ENCODE data around the gene ATP2A2.
"Not testable (repeated sequence)": the region's sequence is repeated elsewhere in the genome, so short reads cannot be mapped to it uniquely, and the experiment has no call there.

The ATP2A2 gene

DNA sequence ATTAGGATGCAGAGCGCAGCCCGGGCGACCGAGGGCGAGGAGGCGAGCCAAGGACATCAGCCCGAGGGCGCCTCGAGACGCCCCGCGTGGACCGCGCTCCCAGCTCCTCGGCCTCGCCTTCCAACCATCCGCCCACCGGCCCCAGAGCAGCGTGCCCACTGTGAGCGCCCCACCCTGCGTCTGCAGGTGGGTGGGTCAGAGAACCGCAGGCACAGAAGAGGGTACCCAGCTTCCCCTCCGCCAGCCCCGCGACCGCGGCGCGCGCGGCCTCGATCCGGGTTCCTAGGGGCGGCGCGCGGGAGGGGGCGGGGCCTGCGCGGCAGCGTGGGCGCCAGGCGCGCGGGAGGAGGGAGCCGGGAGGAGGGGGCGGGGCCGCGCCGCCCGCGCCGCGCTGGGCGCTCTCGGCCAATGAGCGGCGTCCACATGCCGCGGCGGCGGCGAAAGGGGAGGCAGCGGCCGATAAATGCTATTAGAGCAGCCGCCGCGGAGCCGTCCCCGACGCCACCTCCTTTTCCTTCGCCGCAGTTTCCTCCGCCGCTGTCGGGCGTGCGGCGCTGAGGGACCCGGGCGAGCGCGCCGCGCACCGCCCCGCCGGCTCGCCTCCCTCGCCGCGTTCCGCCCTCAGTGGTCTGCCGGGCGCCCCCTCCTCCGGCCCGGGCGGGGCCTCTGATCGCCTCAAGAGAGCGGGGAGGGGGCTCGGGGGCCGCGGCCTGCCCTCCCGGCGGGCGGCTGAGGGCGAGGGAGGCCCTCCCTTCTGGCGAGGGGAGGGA lies at the start of gene ATP2A2:
Gene ATP2A2 (plus strand): TSS at position 469 of the 770 bp plus-strand sequence. CDS start 543 bp downstream, outside the sequence.
- peak; percentile 79 for DNase-seq (ENCODE audit: low spot score)

DNA sequence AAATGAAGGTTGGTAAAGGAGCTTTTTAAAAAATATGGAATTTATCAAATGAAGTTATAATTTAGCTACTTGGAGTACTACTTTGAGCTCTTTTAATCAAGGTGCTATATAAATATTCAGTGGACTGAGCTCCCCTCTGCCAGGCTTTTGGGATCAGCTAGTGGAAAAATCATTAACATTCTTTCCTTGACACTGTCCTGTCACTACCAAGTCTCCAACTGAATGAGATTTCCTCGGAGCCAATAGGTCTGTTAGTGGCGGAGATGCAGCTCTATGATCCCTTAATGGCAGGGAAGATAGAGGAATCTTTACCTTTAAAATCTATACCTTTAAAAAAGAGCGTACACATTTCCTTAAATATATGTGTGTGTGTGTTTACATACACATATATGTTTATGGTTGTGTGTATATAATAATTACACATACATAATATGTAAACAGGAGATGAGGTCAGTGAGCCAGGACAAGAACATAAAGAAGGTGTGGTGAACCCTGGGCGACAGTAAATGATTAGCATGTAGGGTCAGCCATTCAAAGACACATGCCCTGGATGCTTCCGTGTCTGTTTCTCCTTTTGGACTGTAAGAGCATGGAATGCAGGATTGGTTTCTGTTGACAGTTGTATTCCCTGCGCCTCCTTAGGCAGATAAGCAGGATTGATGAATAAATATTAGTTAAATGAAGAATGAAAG lies 47.7 kb upstream of the ATP2A2 start:
- no peak for DNase-seq (ENCODE audit: low spot score)

DNA sequence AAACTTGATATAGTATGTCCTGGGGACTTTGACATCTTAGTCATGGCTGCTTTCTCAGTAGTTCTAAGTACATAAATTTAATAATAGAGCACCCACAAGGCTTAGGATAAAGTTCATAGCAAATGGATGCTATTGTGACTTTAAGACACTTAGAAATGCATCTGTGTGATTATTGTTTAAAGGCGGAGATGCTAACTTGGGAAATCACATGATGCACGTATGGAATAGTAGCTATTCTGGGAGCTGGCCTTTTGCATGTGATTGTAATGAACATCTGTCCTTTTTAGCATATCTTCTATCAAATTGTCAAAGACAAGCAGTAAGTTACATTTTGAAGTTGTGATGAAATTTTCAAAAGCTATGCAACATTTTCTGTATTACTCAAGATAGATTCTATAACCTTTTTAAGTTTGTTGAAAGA lies 46.7 kb upstream of the ATP2A2 start:
- no peak for DNase-seq (ENCODE audit: low spot score)

DNA sequence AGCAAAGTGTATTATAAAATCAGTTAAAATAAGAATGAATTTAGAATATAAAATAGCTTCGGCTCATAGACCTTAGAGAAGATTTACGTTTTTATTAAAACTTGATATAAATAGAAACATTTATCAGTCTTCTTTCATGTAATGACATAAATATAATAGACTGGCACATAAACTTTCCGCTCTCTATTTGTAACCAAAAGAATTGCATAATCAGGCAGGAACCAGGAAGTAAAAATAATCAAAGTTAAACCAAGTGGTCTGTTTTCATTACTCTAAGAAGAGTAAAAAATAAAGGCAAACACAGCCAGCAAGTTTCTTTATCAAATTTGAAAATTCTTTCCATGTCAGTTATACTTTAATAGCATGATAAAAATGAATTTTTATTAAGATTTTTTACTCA lies 46.3 kb upstream of the ATP2A2 start:
- no peak for DNase-seq (ENCODE audit: low spot score)

DNA sequence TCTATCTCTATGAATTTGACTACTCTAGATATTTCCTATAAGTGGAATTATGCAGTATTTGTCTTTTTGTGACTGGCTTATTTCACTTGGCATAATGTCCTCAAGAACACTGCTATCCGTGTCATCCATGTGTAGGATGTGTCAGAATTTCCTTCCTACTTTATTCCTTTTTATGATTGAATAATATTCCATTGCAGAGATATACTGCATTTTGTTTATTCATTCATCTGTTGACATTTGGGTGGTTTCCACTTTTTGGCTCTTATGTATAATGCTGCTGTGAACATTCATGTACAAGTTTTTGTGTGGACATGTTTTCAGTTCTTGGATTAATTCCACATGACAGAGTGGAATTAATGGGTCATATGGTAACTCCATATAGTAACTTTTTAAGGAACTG lies 45.7 kb upstream of the ATP2A2 start:
- DNase-seq (ENCODE audit: low spot score): no peak

DNA sequence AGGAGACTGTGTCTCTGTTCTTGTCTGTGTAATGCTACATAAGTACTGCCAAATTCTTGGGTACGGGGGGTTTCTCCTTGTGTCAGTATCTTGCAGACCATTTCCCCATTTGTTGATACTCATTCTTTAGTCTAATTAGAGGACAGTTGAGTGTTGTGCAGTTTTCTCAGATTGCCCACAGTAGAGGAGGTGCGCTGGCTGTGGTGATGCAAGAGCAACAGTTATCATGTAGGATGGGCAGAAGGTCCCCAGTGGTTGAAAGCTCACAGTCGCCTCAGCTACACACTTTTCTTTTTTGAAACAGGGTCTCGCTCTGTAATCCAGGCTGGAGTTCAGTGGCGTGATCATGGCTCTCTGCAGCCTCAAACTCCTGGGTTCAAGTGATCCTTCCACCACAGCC lies 37.8 kb upstream of the ATP2A2 start:
- DNase-seq (ENCODE audit: low spot score): no peak

DNA sequence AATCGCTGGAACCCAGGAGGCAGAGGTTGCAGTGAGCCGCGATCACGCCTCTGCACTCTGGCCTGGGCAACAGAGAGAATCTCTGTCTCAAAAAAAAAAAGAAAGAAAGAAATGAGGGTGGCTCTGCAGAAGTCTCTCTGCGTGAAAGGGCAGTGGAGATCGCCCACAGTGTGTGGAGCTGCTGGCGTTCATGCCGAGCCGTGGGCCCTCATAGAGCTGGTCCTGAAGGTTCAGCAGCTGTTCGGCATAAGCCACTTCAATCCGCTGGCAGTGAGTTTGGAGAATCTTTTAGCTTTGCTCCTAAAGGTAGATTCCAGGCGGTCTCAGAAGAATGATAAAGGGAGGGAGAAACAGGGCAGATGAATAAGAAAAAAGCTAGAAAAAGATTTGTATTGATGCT lies 36.7 kb upstream of the ATP2A2 start:
- no peak for DNase-seq (ENCODE audit: low spot score)

DNA sequence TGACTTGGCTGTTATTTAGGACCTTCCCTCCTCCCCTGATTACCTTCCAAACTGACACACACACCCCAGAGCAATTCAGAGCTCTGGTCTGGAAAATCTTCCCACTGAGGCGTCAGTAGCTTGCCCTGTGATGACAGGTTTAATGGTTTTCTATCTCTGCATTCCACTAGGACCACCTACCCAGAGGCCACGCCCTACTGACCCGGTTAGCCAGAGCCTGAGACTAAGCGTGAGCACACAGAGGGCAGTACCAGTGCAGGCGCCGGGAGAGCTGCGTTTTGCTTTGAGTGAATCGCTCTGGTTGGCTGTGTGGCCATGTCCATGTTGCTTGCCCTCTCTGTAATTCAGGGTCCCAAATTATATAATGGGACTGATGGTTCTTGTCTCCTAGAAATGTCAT lies 36.2 kb upstream of the ATP2A2 start:
- DNase-seq (ENCODE audit: low spot score): no peak

DNA sequence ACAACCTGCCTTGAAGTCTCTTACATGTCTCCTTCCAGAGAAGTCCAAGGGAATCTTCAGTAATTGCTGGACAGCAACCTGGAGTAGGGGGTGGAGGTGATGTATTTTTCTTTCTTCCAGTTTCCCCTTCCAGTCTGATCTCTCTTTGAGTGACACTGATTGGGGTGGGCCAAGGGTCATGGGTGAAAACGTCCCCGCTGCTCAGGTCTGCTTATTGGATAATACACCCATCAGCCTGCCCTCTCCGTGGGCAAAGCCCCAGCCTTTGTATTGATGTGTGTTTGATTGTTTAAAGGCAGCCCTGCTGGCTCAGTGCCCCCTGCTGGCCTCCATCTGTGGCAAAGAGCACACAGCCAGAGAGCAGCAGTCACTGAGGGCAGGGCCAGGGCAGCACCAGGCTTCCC lies 35.7 kb upstream of the ATP2A2 start:
- DNase-seq (ENCODE audit: low spot score): no peak

DNA sequence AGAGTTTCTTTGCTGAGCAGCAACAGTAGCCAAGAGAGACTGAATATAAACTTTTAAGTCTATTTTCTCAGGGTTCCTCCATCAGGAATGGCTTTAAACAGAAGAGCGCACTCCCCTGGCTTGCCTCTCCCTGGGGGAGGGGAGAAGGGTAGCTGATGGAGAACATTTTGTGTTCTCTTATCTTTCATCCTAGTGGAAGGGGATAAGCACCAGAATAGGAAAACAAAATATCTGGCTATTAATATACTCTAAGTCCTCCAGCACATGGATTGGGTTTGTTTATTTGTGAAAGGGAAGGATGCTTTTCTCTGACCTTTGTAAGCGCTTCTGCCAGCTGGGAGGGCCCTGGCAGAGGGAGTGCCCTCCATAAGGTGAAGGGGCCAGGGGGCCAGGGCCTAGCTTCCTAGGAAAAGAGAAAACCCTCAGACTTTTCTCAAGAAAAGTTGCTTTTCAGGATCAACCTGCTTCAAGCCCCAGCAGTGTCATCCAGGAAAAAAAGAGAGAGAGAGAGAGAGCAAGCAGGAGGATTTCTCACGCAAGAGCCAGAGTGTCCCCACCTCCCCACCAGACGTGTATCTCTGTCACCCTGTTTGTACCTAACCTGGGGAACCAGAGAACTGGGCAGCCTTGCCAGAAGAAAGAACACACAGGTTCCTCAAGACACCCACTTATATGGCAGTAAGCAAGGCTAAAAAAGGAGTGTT lies 34.3 kb upstream of the ATP2A2 start:
- DNase-seq (ENCODE audit: low spot score): no peak

DNA sequence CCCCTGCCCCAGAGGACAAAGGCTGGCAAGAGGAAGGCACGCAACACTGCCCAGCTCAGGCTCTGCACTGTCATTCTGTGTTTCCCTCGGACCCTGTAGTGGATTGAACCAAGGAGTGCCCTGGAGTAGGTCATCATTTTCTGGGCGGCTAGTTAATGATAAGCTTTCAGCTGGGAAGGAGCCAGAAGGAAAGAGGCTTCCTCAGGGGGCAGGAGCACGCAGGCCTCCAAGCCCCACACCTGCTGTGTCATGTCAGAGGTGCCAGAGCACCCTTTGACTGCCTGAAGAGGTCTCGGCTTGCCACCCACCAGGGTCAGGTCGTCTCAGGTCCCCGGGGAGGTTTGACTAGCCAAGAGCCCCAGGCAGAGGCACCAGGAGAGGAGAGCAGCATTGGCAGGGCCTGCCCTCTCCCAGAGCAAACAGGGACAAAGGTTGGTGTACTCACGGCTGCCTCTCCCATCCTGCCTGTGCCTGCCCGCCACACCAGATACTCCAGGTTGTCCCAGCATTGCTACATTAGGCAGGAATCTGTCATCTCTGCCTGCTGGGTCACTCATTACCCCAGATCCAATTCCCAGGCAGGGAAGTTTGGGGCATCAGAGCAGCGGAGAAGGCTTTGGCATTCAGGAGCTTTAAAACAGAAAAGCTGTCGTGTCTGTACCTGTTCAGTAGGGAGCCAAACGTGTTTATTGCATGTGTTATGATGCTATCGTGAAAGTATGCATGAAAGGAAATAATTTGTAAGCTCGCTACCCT lies 33.5 kb upstream of the ATP2A2 start:
- no peak for DNase-seq (ENCODE audit: low spot score)

DNA sequence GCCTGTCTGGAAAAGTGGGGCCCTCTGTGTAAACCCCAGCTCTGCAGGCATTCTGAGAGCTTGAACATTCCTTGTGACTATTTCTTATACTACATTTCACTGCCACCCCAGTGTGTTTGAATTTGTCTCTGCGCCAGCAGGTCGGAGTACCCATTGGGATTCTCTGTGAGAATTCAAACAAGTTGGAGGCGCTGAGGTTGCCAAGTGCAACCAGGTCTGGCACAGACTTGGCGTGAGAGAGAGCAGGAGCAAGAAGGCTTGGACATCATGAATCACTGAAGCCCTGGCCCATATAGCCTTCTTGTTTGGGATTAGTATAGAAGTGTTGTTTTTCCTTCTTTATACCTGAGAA lies 33.0 kb upstream of the ATP2A2 start:
- DNase-seq (ENCODE audit: low spot score): no peak

DNA sequence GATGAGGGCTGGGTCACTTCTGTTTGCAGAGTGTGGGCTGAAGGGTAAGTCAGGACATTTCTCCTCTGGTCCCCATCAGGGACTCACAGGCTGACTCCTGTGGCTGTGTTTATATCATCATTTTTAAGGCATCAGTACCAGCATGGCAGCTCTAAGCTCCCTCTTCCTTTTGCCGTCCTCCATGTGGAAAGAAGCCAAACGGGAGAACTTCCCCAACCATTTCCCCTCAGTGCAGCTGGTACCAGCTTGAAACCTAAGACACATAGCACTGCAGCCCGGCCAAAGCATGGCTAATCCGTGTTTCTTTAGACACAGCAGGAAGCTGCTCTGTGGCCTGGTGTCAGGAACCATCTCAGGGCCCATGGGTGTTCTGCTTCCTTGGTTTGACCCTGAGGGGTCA lies 31.9 kb upstream of the ATP2A2 start:
- DNase-seq (ENCODE audit: low spot score): no peak

DNA sequence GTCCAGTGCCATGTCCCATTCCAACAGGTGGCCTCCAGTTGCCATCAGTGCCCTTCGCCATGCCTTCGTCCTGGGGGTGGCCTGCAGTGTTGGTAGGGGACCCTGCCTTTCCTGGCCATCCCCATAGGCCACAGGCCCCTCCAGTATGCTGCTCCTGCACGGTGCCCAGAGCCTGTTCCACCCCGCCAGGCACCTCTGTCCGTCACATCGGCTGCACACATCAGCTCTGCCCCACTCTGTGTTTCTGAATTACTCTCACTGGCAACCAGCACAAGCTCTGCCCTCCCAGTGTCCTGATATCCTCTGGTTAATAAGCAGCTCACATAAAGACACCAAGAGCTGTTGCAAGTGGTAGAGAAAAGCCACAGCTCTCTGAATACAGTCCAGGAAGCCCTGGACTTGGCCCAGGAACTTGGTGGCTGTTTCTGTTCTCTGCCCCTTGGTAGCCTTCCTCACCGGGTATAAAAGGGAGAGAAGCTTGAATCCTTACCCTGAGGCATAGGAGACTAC lies 31.3 kb upstream of the ATP2A2 start:
- no peak for DNase-seq (ENCODE audit: low spot score)

DNA sequence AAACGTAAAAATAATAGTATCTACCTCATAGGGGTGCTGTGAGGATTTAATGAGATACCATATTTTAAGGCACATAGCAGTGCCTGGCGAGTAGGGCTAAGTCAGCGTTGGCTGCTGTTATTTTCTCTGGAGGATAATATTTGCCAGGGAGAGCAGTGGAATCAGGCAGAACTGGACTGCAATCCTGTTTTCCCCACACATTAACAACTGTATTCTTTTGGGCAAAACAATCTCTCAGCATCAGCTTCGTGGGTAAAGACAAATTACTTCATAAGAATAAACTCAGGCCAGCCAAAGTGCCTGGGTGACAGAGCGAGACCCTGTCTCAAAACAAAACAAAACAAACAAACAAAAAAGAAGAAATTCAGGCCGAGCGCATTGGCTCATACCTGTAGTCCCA lies 29.7 kb upstream of the ATP2A2 start:
- no peak for DNase-seq (ENCODE audit: low spot score)

DNA sequence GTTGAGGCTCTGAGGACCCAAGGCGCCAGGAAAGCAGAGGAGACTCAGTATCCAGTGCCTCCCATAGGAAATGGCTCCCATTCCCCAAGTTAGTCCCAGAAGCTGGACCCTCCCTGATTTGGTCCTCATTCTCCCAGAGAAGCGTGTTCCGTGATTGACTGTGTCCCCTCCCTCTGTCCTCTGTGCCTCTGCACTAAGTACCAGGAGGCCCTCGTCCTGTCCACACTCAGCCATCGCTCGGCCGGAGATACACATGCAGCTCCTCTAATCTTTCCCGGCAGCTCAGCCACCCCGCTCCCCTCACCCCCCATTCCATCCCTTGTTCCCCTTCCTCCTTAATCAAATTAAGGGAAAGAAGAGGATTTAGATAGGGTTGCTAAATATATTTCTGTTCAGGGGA lies 28.3 kb upstream of the ATP2A2 start:
- DNase-seq (ENCODE audit: low spot score): no peak

DNA sequence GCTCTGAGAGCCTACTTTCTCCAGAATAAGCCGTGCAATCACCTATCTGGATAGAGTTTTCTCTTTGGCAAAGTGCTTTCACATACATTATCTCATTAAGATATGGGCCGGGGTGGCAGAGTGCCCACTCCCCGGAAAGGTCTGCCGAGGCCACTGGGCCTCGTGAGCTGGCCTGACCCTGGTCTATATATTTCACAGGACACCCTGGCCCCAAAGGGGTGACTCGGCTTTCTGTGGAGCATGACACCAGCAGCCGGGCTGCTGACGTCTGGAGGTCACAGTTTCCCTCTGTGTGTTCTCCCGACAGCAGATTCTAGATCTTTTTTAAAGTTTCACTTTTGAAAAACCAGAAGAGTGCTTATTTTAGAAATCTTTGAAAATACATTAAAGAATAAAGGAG lies 27.9 kb upstream of the ATP2A2 start:
- DNase-seq (ENCODE audit: low spot score): no peak

DNA sequence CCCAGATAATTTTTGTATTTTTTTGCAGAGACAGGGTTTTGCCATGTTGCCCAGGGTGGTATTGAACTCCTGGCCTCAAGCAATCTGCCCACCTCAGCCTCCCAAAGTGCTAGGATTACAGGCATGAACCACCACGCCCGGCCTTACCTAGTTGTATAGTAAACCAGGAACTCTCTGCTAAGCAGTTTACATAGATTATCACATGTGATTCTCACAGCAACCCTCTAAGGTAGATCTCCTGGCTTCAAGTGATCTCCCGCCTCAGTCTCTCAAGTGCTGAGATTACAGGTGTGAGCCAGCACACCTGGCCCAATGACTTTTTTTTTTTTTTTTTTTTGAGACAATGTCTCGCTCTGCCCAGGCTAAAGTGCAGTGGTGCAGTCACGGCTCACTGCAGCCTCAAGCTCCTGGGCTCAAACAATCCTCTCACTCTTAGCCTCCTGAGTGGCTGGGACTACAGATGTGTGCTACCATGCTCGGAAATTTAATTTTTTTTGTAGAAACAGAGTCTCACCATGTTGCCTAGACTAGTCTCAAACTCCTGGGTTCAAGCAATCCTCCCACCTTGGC lies 26.0 kb upstream of the ATP2A2 start:
- no peak for DNase-seq (ENCODE audit: low spot score)

DNA sequence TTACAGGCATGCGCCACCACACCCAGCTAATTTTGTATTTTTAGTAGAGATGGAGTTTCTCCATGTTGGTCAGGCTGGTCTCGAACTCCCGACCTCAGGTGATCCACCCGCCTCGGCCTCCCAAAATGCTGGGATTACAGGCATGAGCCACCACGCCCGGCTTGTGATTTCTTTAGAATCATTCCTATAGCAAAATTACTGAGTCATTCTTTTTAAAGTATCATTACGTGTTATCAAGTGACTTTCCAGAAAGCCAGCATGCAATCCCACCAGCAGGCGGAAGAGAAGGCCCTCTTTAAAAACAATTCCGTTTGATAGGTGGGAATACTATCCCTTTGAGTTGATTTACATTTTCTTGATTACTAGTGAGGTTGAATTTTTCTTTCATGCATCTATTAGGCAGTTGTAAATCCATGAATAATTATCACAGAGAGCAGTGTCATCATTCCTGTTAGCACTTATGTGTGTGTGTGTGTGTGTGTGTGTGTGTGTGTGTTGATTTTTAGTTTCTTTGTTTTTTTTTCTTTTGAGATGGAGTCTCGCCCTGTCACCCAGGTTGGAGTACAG lies 25.1 kb upstream of the ATP2A2 start:
- not testable (repeated sequence) for DNase-seq (ENCODE audit: low spot score)

DNA sequence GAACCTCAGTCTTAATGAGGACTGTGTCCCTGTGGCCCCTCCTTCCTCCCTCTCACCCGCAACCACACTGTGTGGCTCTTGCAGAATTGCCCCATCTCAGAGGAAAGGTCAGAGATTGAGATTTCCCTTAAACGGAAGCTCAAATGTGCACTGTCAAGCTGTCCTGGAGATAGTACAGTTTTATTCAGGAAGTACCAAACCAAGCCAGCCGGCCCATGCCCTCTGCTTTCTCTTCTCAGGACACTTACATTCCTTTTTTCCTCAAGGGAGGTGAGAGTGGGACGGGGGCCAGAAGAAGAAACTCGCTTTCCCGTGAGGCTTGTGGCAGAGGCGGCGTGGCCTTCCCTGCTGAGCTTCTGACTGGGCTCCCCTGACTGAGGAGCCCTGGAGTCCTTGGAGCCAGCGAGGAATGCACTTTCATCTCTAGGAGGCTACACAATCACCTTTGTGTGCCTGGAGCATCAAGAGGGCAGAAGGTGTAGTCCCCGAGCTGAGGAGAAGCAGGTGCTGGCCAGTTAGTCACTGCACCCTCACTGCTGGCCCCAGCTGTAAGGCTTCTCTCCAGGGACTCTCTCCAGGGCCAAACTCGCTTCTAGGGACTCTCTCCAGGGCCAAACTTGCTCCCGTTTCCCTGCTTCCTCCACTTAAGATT lies 24.1 kb upstream of the ATP2A2 start:
- no peak for DNase-seq (ENCODE audit: low spot score)

DNA sequence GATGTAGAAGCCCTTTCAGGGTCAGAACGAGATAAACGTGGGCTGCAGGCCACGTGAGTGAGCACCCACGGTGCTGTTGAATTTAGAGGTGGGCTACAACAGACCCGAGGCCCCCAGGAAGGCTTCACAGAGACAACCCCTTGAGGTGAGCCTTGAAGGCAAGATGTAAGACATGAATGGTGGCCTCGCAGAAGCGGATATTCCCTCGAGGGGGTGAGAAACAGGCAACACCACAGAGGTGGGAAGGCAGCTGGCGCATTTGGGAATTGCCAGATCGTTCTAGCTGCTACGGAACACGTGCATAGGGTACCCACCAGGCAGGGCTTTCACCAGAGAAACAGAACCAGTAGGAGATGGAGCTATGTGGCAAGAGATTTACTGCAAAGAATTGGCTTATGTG lies 22.6 kb upstream of the ATP2A2 start:
- DNase-seq (ENCODE audit: low spot score): no peak
